OCI-LY1 (cell line): ENCODE measurements around the gene TBX4.
"Not testable (repeated sequence)": the region's sequence is repeated elsewhere in the genome, so short reads cannot be mapped to it uniquely, and the experiment has no call there.

Experiments used
- H2AFZ ChIP-seq: fragments of 200-600 bp; sonication (generic), shearing (Covaris generic); 2 replicates; pipeline ENCODE4 v1.6.0; 2014; ENCODE audit warnings: antibody characterized with exemption, mild to moderate bottlenecking, low read length
- H3F3A ChIP-seq: fragments of 200-600 bp; sonication (generic), shearing (Covaris generic); 2 replicates; pipeline ENCODE4 v1.6.0; 2014; ENCODE audit warnings: mild to moderate bottlenecking, antibody characterized with exemption, low read length, moderate library complexity; ENCODE audit not compliant: insufficient read depth
- H3K27ac ChIP-seq: fragments of 200-600 bp; sonication (generic); 2 replicates; pipeline ENCODE4 v1.5.1; 2014; ENCODE audit warnings: low read length, mixed run types, mild to moderate bottlenecking, low read depth; ENCODE audit not compliant: poor library complexity, severe bottlenecking
- H3K27me3 ChIP-seq: fragments of 200-600 bp; sonication (generic); 2 replicates; pipeline ENCODE4 v1.6.0; 2014; ENCODE audit warnings: antibody characterized with exemption, mild to moderate bottlenecking, low read length, moderate library complexity; ENCODE audit not compliant: insufficient read depth
- H3K36me3 ChIP-seq: fragments of 200-600 bp; sonication (generic); 2 replicates; pipeline ENCODE4 v1.6.1; 2014; ENCODE audit warnings: mild to moderate bottlenecking, antibody characterized with exemption, low read length, moderate library complexity, mixed read lengths; ENCODE audit not compliant: insufficient read depth
- H3K4me1 ChIP-seq: fragments of 200-600 bp; sonication (generic); 2 replicates; pipeline ENCODE4 v1.5.1; 2014; ENCODE audit warnings: mild to moderate bottlenecking, low read length, moderate library complexity; ENCODE audit not compliant: insufficient read depth, severe bottlenecking
- H3K4me2 ChIP-seq: fragments of 200-600 bp; sonication (generic), shearing (Covaris generic); 2 replicates; pipeline ENCODE4 v1.6.1; 2014; ENCODE audit warnings: low read length
- H3K4me3 ChIP-seq: fragments of 200-600 bp; sonication (generic); 2 replicates; pipeline ENCODE4 v1.5.1; 2014; ENCODE audit warnings: low read length, low read depth, mild to moderate bottlenecking, mixed read lengths; ENCODE audit not compliant: poor library complexity, severe bottlenecking
- H3K79me2 ChIP-seq: fragments of 200-600 bp; shearing (Covaris generic); 2 replicates; pipeline ENCODE4 v1.6.1; 2016; ENCODE audit warnings: mixed run types, low read length, mixed read lengths; ENCODE audit not compliant: insufficient read depth
- H3K9ac ChIP-seq: fragments of 200-600 bp; sonication (generic), shearing (Covaris generic); 2 replicates; pipeline ENCODE4 v1.6.1; 2014; ENCODE audit warnings: mild to moderate bottlenecking, low read length, mixed read lengths
- H3K9me2 ChIP-seq: fragments of 200-600 bp; sonication (generic), shearing (Covaris generic); 2 replicates; pipeline ENCODE4 v1.6.1; 2014; ENCODE audit warnings: low read depth, mild to moderate bottlenecking, low read length, mixed read lengths
- H3K9me3 ChIP-seq: fragments of 200-600 bp; shearing (Covaris generic); 2 replicates; pipeline ENCODE4 v1.6.1; 2014; ENCODE audit warnings: low read length, mixed read lengths
- H4K20me1 ChIP-seq: fragments of 200-600 bp; sonication (generic), shearing (Covaris generic); 2 replicates; pipeline ENCODE4 v1.6.0; 2016; ENCODE audit warnings: mild to moderate bottlenecking, low read length; ENCODE audit not compliant: insufficient read depth
- CTCF ChIP-seq: fragments of 200-600 bp; sonication (generic), shearing (Covaris generic); IDR thresholded peaks from 2 replicates; pipeline ENCODE4 v1.5.1; 2017; ENCODE audit warnings: mild to moderate bottlenecking, antibody characterized with exemption, low read length, moderate library complexity, mixed read lengths
- EZH2 ChIP-seq: fragments of 200-600 bp; sonication (generic), shearing (Covaris generic); IDR thresholded peaks from 2 replicates; pipeline ENCODE4 v1.8.0; 2017; ENCODE audit warnings: borderline replicate concordance, mixed run types, mild to moderate bottlenecking, antibody characterized with exemption, low read length, moderate library complexity, mixed read lengths

The TBX4 gene

GRCh38 chr17:61490540-61490975, 38.3 kb downstream of the TBX4 start:
- H3F3A ChIP-seq: no peaks in the 10 kb centered on the region
- H3K4me1 ChIP-seq: no peaks in the 10 kb centered on the region
- no peak overlapping the region for H3K27ac ChIP-seq
- H3K36me3 ChIP-seq: no peaks in the 10 kb centered on the region
- H3K27me3 ChIP-seq: no peaks in the 10 kb centered on the region
- no peaks in the 10 kb centered on the region for H4K20me1 ChIP-seq
- H3K4me2 ChIP-seq: no peak overlapping the region
- H3K9me3 ChIP-seq: no peaks in the 10 kb centered on the region
- H3K9me2 ChIP-seq: no peaks in the 10 kb centered on the region
- no peaks in the 10 kb centered on the region for H3K79me2 ChIP-seq
- TF ChIP-seq EZH2 (no peak), CTCF (no peak)
- H2AFZ ChIP-seq: no peak overlapping the region
- H3K4me3 ChIP-seq: no peak overlapping the region
- H3K9ac ChIP-seq: no peak overlapping the region

GRCh38 chr17:61491981-61492380, 39.8 kb downstream of the TBX4 start:
- no peaks in the 10 kb centered on the region for H3K79me2 ChIP-seq
- H3K4me1 ChIP-seq: peaks cover 5% of the 10 kb centered on the region
- TF ChIP-seq EZH2: no peak
- TF ChIP-seq CTCF: no peak
- no peaks in the 10 kb centered on the region for H3K36me3 ChIP-seq
- H3K4me3 ChIP-seq: no peak overlapping the region
- no peak overlapping the region for H3K4me2 ChIP-seq
- no peak overlapping the region for H3K27ac ChIP-seq
- no peaks in the 10 kb centered on the region for H3F3A ChIP-seq
- H3K9me2 ChIP-seq: no peaks in the 10 kb centered on the region
- no peak overlapping the region for H2AFZ ChIP-seq
- no peaks in the 10 kb centered on the region for H3K9me3 ChIP-seq
- H3K27me3 ChIP-seq: no peaks in the 10 kb centered on the region
- no peak overlapping the region for H3K9ac ChIP-seq
- H4K20me1 ChIP-seq: no peaks in the 10 kb centered on the region

- Histone ChIP-seq H3K79me2 (no peaks in the 10 kb centered on the region), H2AFZ (no peak overlapping the region), H3K4me2 (no peak overlapping the region), H3K4me1 (peaks cover 5% of the 10 kb centered on the region), H3K9me3 (no peaks in the 10 kb centered on the region), H3K27me3 (no peaks in the 10 kb centered on the region), H3K36me3 (no peaks in the 10 kb centered on the region), H4K20me1 (no peaks in the 10 kb centered on the region), H3F3A (no peaks in the 10 kb centered on the region), H3K4me3 (no peak overlapping the region), H3K27ac (no peak overlapping the region), H3K9ac (no peak overlapping the region), H3K9me2 (no peaks in the 10 kb centered on the region)
- TF ChIP-seq CTCF: peak; percentile 29; the same call in 1 of the 2 replicates
- TF ChIP-seq EZH2: no peak
Observed at GRCh38 chr17:61492759-61493526, 40.7 kb downstream of the TBX4 start.

GRCh38 chr17:61493830-61494324, 41.7 kb downstream of the TBX4 start:
- H3K4me3 ChIP-seq, H3K9me2 ChIP-seq, H3K27me3 ChIP-seq, H3K36me3 ChIP-seq, H2AFZ ChIP-seq, H3K79me2 ChIP-seq, H3K4me1 ChIP-seq, H3K9ac ChIP-seq, H3K9me3 ChIP-seq, H4K20me1 ChIP-seq, H3F3A ChIP-seq, H3K27ac ChIP-seq, H3K4me2 ChIP-seq: not testable (repeated sequence)
